Adrenal gland (tissue), 12 donors: ENCODE results near the gene ZNF516. TPM values are rescaled to one million over a fixed set of nuclear protein-coding genes. Genes with fewer than 3 reads are reported as not detected.

Source experiments
- DNase-seq, 7 donors: peaks; one replicate each; pipeline ENCODE4 v3.0.0-alpha.2; 2019 to 2020
- H3K27ac ChIP-seq, 5 donors: fragments of 200-600 bp; sonication (generic) in 4 of 5; 1 replicate in 3 of 5; 2 replicates in 2 of 5; pipeline versions ENCODE4 v1.5.1 to v1.8.0; 2016 to 2020; ENCODE audit warnings: mild to moderate bottlenecking in 1 of 5
- H3K27me3 ChIP-seq: fragments of 200-600 bp; 2 replicates; pipeline ENCODE4 v1.8.0; 2021
- H3K36me3 ChIP-seq, 2 donors: fragments of 200-600 bp; replicated peaks in 1 of 2; 1 replicate in 1 of 2; 2 replicates in 1 of 2; pipeline versions ENCODE4 v1.5.1 to v1.8.0; 2018 to 2022
- H3K4me1 ChIP-seq, 2 donors: fragments of 200-600 bp; replicated peaks in 1 of 2; 1 replicate in 1 of 2; 2 replicates in 1 of 2; pipeline versions ENCODE4 v1.5.1 to v1.8.0; 2018 to 2021
- H3K4me3 ChIP-seq, 4 donors: fragments of 200-600 bp; sonication (generic) in 3 of 4; one replicate each; pipeline ENCODE4 v1.5.1; 2016 to 2018
- H3K9me3 ChIP-seq, 3 donors: fragments of 200-600 bp; sonication (generic) in 1 of 3; replicated peaks in 1 of 3; 1 replicate in 2 of 3; 2 replicates in 1 of 3; pipeline versions ENCODE4 v1.5.1 to v1.8.0; 2016 to 2021
- CTCF ChIP-seq, 6 experiments: fragments of 450-650 bp in 4 of 6; fragments of 200-600 bp in 2 of 6; sonication (generic) in 1 of 6; IDR thresholded peaks; 1 replicate in 5 of 6; 2 replicates in 1 of 6; pipeline versions ENCODE4 v1.5.1 to v1.8.0; 2016 to 2021; ENCODE audit warnings: antibody characterized with exemption in 6 of 6, mild to moderate bottlenecking in 2 of 6, moderate library complexity in 1 of 6
- POLR2A ChIP-seq, 2 donors: fragments of 450-650 bp; IDR thresholded peaks; one replicate each; pipeline ENCODE4 v1.6.1; 2017; ENCODE audit warnings: antibody characterized with exemption in 2 of 2, mild to moderate bottlenecking in 2 of 2, moderate library complexity in 1 of 2
- WGBS, 4 donors: extraction: QIAGEN DNeasy Blood & Tissue Kit in 2 of 4; methylation state at CpG; one replicate each; pipeline versions ENCODE4 v1.1.5 to v1.1.7; 2013 to 2017; 5-methylcytosine and 5-hydroxymethylcytosine counted together
- intact Hi-C, 2 donors: fragments of 100-400 bp; cut with DNase I; formaldehyde crosslinking; loops; one replicate each; pipeline versions ENCODE4 v1.14.1 to v1.15.0; 2022 to 2023
- polyA plus RNA-seq, 3 donors: library from polyadenylated mRNA; stranded (reverse); fragments of 200-250 nt in 2 of 3; fragments of 350-450 nt in 1 of 3; fragmentation: Illumina TruSeq in 1 of 3; extraction: RNeasy Lipid Tissue Mini Kit (QIAGEN cat#74804) in 1 of 3; gene quantifications; one replicate each; pipeline ENCODE4 v1.2.3, GENCODE V29; 2013 to 2014
- total RNA-seq, 9 donors: library from RNA; depleted of rRNA in 4 of 9; stranded (reverse); fragments of >200 nt in 4 of 9; fragments of 120-200 nt in 1 of 9; fragmentation: NEBNext Ultra II Directional in 1 of 9; extraction: Animal tissue kit (Norgen Biotek cat#: 25700) in 1 of 9; gene quantifications; one replicate each; pipeline versions ENCODE4 v1.1.0 to v1.2.4, GENCODE V29; 2013 to 2023
- donor health status: healthy with polysubstance abuse.
- donor health status: Bipolar disorder and iron deficiency.
- donor health status: DM: yes; HTN: yes; CAD: no.
- donor health status: DM: no; HTN: no; CAD: no.
- donor health status: DM: no; HTN: no; CAD: no.
- donor health status: DM: yes; HTN: yes; CAD: no.

The ZNF516 gene
- total and polyA plus RNA-seq, 12 donors, result 8.6 to 60.1 (median 31.0) TPM

GRCh38 chr18:76354348-76354747 lies 140.7 kb downstream of the ZNF516 start:
- TF ChIP-seq POLR2A (IDR thresholded peaks at IDR 0.05), result no peak
- TF ChIP-seq CTCF (IDR thresholded peaks at IDR 0.05), result no peak
- Histone ChIP-seq H3K27ac (no peak overlapping the region), H3K4me1 (peaks cover 0 to 5% of the 10 kb centered on the region in 2 donors), H3K27me3 (no peaks in the 10 kb centered on the region), H3K4me3 (no peak overlapping the region), H3K36me3 (peaks cover 0 to 20% of the 10 kb centered on the region in 2 donors), H3K9me3 (no peaks in the 10 kb centered on the region)
- peak in 2 of 7 donors; percentile 34 to 55 for DNase-seq
- 12 to 33% (median 16%) methylated on average over 1 of the region's 1 CpG for WGBS, 4 donors
- intact Hi-C loops, result no loop called here

GRCh38 chr18:76353500-76353899 lies 141.5 kb downstream of the ZNF516 start:
- intact Hi-C loops, result no loop called here
- H3K27me3 ChIP-seq, result no peaks in the 10 kb centered on the region
- peaks cover 0 to 13% of the 10 kb centered on the region in 2 donors for H3K36me3 ChIP-seq
- H3K27ac ChIP-seq, result no peak overlapping the region
- no peaks in the 10 kb centered on the region for H3K9me3 ChIP-seq
- no peak for DNase-seq
- no peak overlapping the region for H3K4me3 ChIP-seq
- no peak for TF ChIP-seq POLR2A (IDR thresholded peaks at IDR 0.05)
- TF ChIP-seq CTCF (IDR thresholded peaks at IDR 0.05), result no peak
- 76 to 89% (median 86%) methylated on average over 2 to 3 of the region's 3 CpGs for WGBS, 4 donors
- H3K4me1 ChIP-seq, result peaks cover 0 to 5% of the 10 kb centered on the region in 2 donors

GRCh38 chr18:76353046-76353445 lies 142.0 kb downstream of the ZNF516 start:
- Histone ChIP-seq H3K9me3 (no peaks in the 10 kb centered on the region), H3K36me3 (peaks cover 0 to 13% of the 10 kb centered on the region in 2 donors), H3K27ac (no peak overlapping the region), H3K4me3 (no peak overlapping the region), H3K4me1 (peaks cover 0 to 5% of the 10 kb centered on the region in 2 donors), H3K27me3 (no peaks in the 10 kb centered on the region)
- TF ChIP-seq POLR2A (IDR thresholded peaks at IDR 0.05) (no peak), CTCF (IDR thresholded peaks at IDR 0.05) (no peak)
- DNase-seq, result peak in 1 of 7 donors; percentile 11
- 90 to 98% (median 95%) methylated on average over 7 of the region's 7 CpGs for WGBS, 4 donors
- intact Hi-C loops, result no loop called here

- H3K27ac ChIP-seq, result no peak overlapping the region
- peaks cover 0 to 7% of the 10 kb centered on the region in 2 donors for H3K36me3 ChIP-seq
- intact Hi-C loops, result no loop called here
- H3K4me3 ChIP-seq, result no peak overlapping the region
- H3K4me1 ChIP-seq, result peaks cover 0 to 5% of the 10 kb centered on the region in 2 donors
- no peaks in the 10 kb centered on the region for H3K9me3 ChIP-seq
- DNase-seq, result peak in 2 of 7 donors; percentile 13 to 21
- whole genome bisulfite sequencing, 4 donors, result 56 to 61% (median 59%) methylated on average over 24 of the region's 24 CpGs
- TF ChIP-seq CTCF (IDR thresholded peaks at IDR 0.05) (no peak), POLR2A (IDR thresholded peaks at IDR 0.05) (no peak)
- H3K27me3 ChIP-seq, result no peaks in the 10 kb centered on the region
Observed at GRCh38 chr18:76351961-76352581, 143.0 kb downstream of the ZNF516 start.
